ENCODE data around the gene RRP8.

RRP8 gene

DNA sequence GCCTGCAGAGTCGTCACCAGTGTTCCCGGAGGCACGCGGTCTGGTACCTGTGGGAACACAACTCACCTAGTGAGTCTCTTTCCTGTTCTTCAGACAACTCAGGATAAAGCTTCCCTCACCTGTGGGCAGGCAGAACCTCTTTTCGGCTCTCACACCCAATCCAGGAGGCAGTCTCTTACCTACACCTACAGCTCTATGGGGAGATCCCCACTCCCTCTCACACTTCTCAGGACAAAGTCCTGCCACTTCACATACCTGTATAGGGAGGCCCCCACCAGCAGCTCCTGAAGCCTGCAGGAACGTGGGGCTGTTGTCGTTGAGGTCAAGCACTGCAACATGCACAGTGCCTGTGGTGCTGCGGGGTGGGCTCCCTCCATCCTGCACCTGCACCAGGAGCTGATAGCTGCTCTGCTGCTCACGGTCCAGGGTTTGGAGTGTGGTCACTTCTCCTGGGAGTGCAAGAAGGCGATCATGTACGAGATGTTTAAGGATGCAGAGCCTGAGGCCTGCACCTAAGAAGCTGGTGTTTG is 28.0 kb upstream of the RRP8 start:
- peaks cover 10% of the 10 kb centered on the region for H3K36me3 ChIP-seq (ENCODE audit: control insufficient read depth, insufficient read depth, low read length)

DNA sequence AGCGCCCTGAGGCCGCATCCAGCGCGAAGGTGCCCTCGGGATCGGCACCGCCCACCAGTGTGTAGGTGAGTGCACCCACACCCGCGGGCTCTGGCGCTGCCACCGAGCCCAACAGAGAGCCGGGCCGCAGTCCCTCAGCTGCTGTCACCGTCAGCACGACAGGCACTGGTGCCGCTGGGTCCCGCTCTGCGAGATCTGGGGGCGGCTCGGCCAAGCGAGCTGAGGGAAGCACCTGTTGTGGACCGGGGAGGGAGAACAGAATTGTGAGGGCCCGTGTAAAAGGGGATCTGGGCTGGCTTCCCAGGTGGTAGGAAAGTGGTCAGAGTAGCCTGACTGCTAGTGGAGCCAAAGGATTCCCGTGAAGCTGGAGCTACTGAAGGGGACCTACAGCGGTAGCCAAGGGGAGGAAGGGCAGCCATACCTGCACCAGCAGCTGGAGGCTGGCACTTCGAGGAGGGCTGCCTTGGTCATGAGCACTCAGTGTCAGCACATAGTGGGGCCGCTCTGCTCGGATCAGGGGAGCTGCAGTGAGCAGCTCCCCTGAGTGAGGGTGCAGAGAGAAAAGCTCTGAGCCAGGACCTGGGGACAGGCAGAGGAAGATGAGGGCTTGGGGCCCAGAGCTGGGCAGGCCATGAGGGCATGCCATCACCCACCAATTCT is 27.3 kb upstream of the RRP8 start:
- no peak overlapping the region for H3K27ac ChIP-seq (ENCODE audit: low read depth, low read length)
- peak overlapping the region; percentile 64 for H3K4me3 ChIP-seq (ENCODE audit: low read depth, low read length)
- no peaks in the 10 kb centered on the region for H3K9me3 ChIP-seq (ENCODE audit: control insufficient read depth, insufficient read depth, low read length)
- H3K4me1 ChIP-seq (ENCODE audit: control insufficient read depth, insufficient read depth, low read length), result no peaks in the 10 kb centered on the region
- no peak overlapping the region for H3K9ac ChIP-seq (ENCODE audit: low read depth, low read length)
- H3K36me3 ChIP-seq (ENCODE audit: control insufficient read depth, insufficient read depth, low read length), result peaks cover 16% of the 10 kb centered on the region
- peaks cover 30% of the 10 kb centered on the region for H3K27me3 ChIP-seq (ENCODE audit: control insufficient read depth, insufficient read depth, low read length)

More for the DNA sequence above, 28.0 kb upstream of the RRP8 start:
- Histone ChIP-seq H3K9ac (ENCODE audit: low read depth, low read length) (no peak overlapping the region), H3K27ac (ENCODE audit: low read depth, low read length) (no peak overlapping the region), H3K27me3 (ENCODE audit: control insufficient read depth, insufficient read depth, low read length) (peaks cover 30% of the 10 kb centered on the region), H3K4me3 (ENCODE audit: low read depth, low read length) (no peak overlapping the region), H3K9me3 (ENCODE audit: control insufficient read depth, insufficient read depth, low read length) (no peaks in the 10 kb centered on the region), H3K4me1 (ENCODE audit: control insufficient read depth, insufficient read depth, low read length) (no peaks in the 10 kb centered on the region)

DNA sequence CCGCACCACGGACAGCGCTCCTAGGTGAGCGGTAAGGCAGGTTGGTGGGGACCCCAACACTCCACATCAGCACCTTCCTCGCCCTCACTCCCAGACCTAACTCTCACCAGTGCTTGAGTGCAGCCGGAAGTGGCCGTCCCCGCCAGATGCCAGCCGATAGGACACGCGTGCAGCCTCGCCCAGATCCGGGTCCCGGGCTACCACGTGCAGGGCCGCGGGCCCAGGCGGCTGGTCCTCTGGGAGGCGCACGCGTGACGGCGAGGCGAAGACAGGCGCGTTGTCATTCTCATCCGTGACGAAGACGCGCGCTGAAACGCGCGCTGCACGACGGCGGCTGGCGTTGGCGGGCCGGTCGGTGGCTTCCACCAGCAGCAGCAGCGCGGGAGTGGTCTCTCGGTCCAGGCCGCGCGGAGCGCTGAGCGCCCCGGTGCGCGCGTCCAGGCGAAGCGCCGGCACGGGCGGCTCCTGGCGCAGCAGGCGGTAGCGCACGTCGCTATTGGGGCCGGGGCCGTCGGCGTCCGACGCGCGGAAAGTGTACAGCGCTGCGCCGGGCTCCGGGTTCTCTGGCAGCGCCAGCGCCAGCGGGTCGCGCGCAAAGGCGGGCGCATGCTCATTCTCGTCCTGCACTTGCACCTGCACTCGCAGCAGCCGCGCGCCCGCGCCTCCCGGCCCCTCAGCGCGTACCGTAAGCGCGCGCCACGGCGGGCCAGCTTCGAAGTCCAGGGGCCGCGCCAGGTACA is 26.6 kb upstream of the RRP8 start:
- H3K36me3 ChIP-seq (ENCODE audit: control insufficient read depth, insufficient read depth, low read length), result peaks cover 23% of the 10 kb centered on the region
- peak overlapping the region; percentile 64 for H3K4me3 ChIP-seq (ENCODE audit: low read depth, low read length)
- H3K27ac ChIP-seq (ENCODE audit: low read depth, low read length), result no peak overlapping the region

DNA sequence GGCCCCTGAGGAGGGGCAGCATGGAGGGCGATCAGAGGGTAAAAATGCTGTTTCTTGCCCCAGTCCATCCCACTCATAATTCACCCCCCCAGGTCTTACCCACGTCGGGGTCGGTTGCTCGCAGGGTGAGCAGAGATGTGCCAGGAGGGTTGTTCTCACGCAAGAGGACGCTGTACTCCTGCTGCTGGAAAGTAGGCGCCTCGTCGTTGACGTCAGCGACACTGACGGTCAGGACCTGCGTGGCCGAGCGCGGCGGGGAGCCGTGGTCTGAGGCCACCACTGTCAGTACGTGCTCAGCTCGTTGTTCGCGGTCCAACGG is 26.1 kb upstream of the RRP8 start:
- H3K27ac ChIP-seq (ENCODE audit: low read depth, low read length), result no peak overlapping the region
- H3K4me1 ChIP-seq (ENCODE audit: control insufficient read depth, insufficient read depth, low read length), result no peaks in the 10 kb centered on the region
- peak overlapping the region; percentile 64 for H3K4me3 ChIP-seq (ENCODE audit: low read depth, low read length)
- H3K27me3 ChIP-seq (ENCODE audit: control insufficient read depth, insufficient read depth, low read length), result peaks cover 30% of the 10 kb centered on the region
- H3K9me3 ChIP-seq (ENCODE audit: control insufficient read depth, insufficient read depth, low read length), result no peaks in the 10 kb centered on the region
- no peak overlapping the region for H3K9ac ChIP-seq (ENCODE audit: low read depth, low read length)
- peaks cover 29% of the 10 kb centered on the region for H3K36me3 ChIP-seq (ENCODE audit: control insufficient read depth, insufficient read depth, low read length)

More for the DNA sequence above, 26.6 kb upstream of the RRP8 start:
- Histone ChIP-seq H3K9me3 (ENCODE audit: control insufficient read depth, insufficient read depth, low read length) (no peaks in the 10 kb centered on the region), H3K27me3 (ENCODE audit: control insufficient read depth, insufficient read depth, low read length) (peaks cover 30% of the 10 kb centered on the region), H3K9ac (ENCODE audit: low read depth, low read length) (peak overlapping the region; percentile 52; the same call in 1 of the 2 replicates), H3K4me1 (ENCODE audit: control insufficient read depth, insufficient read depth, low read length) (no peaks in the 10 kb centered on the region)

DNA sequence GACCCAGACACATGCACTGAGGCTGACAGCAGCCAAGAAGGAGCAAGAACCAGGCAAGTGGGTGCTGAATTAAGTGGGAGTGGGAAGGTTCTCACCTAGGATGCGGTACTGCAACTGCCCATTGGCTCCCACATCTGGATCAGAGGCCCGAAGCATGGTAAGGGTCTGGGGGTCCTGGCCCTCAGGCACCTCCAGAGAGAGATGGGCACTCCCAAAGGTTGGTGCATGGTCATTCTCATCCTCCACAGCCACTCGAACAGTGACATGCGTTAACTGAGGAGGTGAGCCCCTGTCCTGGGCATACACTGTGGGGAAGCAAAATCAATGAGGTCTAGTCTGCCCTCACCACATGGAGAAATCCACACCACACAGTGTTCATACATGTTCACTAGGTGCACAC is 25.1 kb upstream of the RRP8 start:
- Histone ChIP-seq H3K27me3 (ENCODE audit: control insufficient read depth, insufficient read depth, low read length) (peaks cover 30% of the 10 kb centered on the region), H3K4me1 (ENCODE audit: control insufficient read depth, insufficient read depth, low read length) (no peaks in the 10 kb centered on the region), H3K36me3 (ENCODE audit: control insufficient read depth, insufficient read depth, low read length) (peaks cover 30% of the 10 kb centered on the region), H3K9me3 (ENCODE audit: control insufficient read depth, insufficient read depth, low read length) (no peaks in the 10 kb centered on the region), H3K27ac (ENCODE audit: low read depth, low read length) (no peak overlapping the region), H3K9ac (ENCODE audit: low read depth, low read length) (no peak overlapping the region), H3K4me3 (ENCODE audit: low read depth, low read length) (no peak overlapping the region)

DNA sequence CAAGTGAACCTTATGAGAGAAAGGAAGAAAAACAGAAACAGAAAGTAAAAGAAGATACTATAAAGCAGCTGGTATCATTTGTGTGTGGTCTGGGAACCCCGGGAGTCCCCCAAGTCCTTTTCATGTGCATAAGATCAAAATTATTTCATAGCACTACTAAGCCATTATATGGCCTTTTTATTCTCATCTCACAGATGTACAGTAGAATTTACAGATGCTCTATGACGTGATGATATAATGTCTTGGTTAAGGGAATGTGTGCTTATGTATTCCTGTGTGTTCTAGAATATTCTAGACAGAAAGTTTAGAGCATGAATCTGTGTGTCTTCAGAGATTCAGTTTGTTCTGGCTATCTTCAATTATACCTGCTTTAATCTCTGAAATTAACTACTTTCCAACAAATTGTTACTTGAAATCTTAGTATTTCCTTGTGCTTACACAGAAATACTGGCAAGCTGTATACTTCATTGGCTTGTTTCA is 24.4 kb upstream of the RRP8 start:
- no peaks in the 10 kb centered on the region for H3K4me1 ChIP-seq (ENCODE audit: control insufficient read depth, insufficient read depth, low read length)
- peaks cover 30% of the 10 kb centered on the region for H3K27me3 ChIP-seq (ENCODE audit: control insufficient read depth, insufficient read depth, low read length)
- H3K4me3 ChIP-seq (ENCODE audit: low read depth, low read length), result no peak overlapping the region

DNA sequence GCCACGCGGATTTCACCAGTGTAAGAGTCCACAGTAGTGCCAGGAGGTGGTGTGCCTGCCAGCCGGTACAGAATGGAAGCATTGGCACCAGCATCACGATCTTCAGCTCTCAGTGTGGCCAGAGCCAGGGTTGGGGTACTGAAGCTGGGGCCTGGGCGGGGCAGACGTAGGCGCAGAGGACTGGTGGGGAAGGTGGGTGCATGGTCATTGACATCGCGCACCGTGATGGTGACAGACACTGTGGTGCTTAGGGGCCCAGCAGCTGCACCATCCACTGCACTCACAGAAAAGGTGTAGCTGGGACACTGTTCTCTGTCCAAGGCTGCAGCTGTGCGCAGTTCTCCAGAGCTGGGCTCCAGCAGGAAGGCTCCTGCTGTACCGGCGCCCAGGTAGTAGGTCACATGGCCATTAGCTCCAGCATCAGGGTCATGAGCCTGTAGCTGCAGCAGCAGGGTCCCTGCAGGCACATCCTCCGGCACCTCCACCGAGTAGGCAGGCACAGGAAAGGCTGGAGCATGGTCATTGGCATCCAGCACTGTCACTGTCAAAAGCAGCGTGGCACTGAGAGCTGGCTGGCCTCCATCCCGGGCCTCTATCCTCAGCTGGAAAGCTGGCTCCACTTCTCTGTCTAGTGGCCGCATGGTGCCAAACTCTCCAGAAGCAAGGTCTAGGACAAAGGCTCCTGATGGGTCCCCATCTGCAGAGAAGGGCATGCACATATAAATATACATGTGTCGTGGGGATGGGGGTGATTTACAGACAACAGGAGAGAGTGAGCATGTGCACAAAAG is 23.8 kb upstream of the RRP8 start:
- no peak overlapping the region for H3K4me3 ChIP-seq (ENCODE audit: low read depth, low read length)
- H3K36me3 ChIP-seq (ENCODE audit: control insufficient read depth, insufficient read depth, low read length), result peaks cover 30% of the 10 kb centered on the region
- no peak overlapping the region for H3K27ac ChIP-seq (ENCODE audit: low read depth, low read length)
- peaks cover 30% of the 10 kb centered on the region for H3K27me3 ChIP-seq (ENCODE audit: control insufficient read depth, insufficient read depth, low read length)
- H3K9ac ChIP-seq (ENCODE audit: low read depth, low read length), result no peak overlapping the region
- no peaks in the 10 kb centered on the region for H3K4me1 ChIP-seq (ENCODE audit: control insufficient read depth, insufficient read depth, low read length)
- no peaks in the 10 kb centered on the region for H3K9me3 ChIP-seq (ENCODE audit: control insufficient read depth, insufficient read depth, low read length)

More for the DNA sequence above, 24.4 kb upstream of the RRP8 start:
- peaks cover 30% of the 10 kb centered on the region for H3K36me3 ChIP-seq (ENCODE audit: control insufficient read depth, insufficient read depth, low read length)
- H3K9ac ChIP-seq (ENCODE audit: low read depth, low read length), result no peak overlapping the region
- H3K27ac ChIP-seq (ENCODE audit: low read depth, low read length), result no peak overlapping the region
- no peaks in the 10 kb centered on the region for H3K9me3 ChIP-seq (ENCODE audit: control insufficient read depth, insufficient read depth, low read length)

DNA sequence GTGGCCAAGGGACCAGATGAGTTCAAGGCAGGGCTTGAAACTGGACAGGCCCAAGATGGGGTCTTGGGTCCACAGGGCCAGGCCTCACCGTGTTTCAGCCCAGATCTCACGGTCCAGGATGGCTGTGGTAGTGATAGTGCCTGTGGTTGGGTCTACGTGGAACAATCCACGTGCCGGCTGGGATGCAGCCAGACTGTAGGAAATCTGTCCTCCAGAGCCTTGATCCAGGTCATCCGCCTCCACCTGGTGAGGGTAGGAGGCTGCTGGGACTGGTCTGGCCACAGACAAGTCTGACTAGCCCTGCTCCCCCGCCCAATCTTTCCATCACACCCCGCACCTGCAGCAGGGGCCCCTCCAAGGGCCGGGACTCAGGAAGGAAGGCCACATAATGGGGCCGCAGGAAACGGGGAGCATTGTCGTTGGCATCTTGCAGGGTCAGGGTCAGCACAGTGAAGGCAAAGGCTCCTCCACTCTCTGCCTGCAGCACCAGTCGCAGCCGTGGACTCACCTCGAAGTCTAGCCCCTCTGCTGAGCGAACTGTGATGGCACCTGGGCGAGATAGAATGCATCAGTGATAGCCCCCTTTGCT is 22.5 kb upstream of the RRP8 start:
- Histone ChIP-seq H3K9me3 (ENCODE audit: control insufficient read depth, insufficient read depth, low read length) (no peaks in the 10 kb centered on the region), H3K9ac (ENCODE audit: low read depth, low read length) (no peak overlapping the region), H3K36me3 (ENCODE audit: control insufficient read depth, insufficient read depth, low read length) (peaks cover 30% of the 10 kb centered on the region), H3K4me3 (ENCODE audit: low read depth, low read length) (no peak overlapping the region), H3K27me3 (ENCODE audit: control insufficient read depth, insufficient read depth, low read length) (peaks cover 19% of the 10 kb centered on the region), H3K4me1 (ENCODE audit: control insufficient read depth, insufficient read depth, low read length) (peaks cover under 1% of the 10 kb centered on the region; the same call in 1 of the 2 replicates), H3K27ac (ENCODE audit: low read depth, low read length) (no peak overlapping the region)

DNA sequence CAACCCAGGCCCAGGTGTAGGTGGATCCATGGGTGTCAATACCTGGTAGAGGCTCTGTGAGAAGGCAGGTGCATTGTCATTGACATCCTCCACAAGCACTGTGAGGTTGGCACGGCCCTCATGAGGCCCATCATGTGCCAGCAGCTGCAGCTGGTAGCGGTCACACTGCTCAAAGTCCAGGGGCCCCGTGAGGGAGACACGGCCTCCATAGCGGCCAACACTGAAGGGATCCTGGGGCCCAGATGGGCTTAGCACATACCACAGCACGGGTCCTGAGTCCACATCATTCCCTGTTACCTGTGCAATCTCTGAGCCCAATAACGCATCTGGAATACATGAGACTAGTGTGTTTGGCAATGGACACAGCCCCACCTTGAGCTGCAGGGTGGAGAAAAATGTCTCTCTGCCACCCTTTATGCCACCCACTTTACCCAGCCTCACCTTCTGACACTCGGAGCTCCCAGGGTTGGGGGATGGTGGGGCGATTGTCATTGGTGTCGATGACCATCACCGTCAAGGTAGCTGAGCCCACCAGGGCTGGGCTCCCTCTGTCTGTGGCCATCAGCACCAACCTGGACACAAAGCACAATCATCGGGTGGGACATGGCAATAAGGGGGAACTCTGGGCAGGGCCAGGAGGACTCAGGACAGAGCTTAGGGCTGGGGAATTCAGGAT is 21.9 kb upstream of the RRP8 start:
- Histone ChIP-seq H3K27ac (ENCODE audit: low read depth, low read length) (no peak overlapping the region), H3K9ac (ENCODE audit: low read depth, low read length) (no peak overlapping the region), H3K27me3 (ENCODE audit: control insufficient read depth, insufficient read depth, low read length) (peaks cover 13% of the 10 kb centered on the region), H3K9me3 (ENCODE audit: control insufficient read depth, insufficient read depth, low read length) (no peaks in the 10 kb centered on the region), H3K4me3 (ENCODE audit: low read depth, low read length) (no peak overlapping the region), H3K36me3 (ENCODE audit: control insufficient read depth, insufficient read depth, low read length) (peaks cover 30% of the 10 kb centered on the region), H3K4me1 (ENCODE audit: control insufficient read depth, insufficient read depth, low read length) (peaks cover 6% of the 10 kb centered on the region)
